Measurements from ENCODE around the gene CACNA1A.

The CACNA1A gene
- 0.17 to 0.97 (median 0.35) reads per million in 3 donors for total RNA-seq

GRCh38 chr19:13506471-13506820 is at the start of gene CACNA1A:
Gene CACNA1A, minus strand, starts transcription at chr19:13506479. Its CDS starts 255 bp downstream, at chr19:13506224.
- Histone ChIP-seq H3K27me3 (replicated peaks; ENCODE audit: control insufficient read depth, insufficient read depth, low read length, poor library complexity, severe bottlenecking) (peaks cover 36% of the 10 kb centered on the region), H3K4me1 (ENCODE audit: control insufficient read depth, insufficient read depth, low read length, poor library complexity, severe bottlenecking) (peaks cover 5% of the 10 kb centered on the region), H3K4me3 (ENCODE audit: insufficient read depth, low read depth, low read length, poor library complexity, severe bottlenecking) (peak within 1 kb of the TSS; percentile 24), H3K27ac (ENCODE audit: insufficient read depth, low read length, poor library complexity, severe bottlenecking) (no peak within 1 kb of the TSS), H3K36me3 (ENCODE audit: control insufficient read depth, insufficient read depth, low read length) (no peaks in the 10 kb centered on the region), H3K9me3 (ENCODE audit: control insufficient read depth, low read length) (no peaks in the 10 kb centered on the region)
- no peak for DNase-seq

GRCh38 chr19:13554506-13555240 is 48.4 kb upstream of the CACNA1A start:
- Histone ChIP-seq H3K27ac (ENCODE audit: insufficient read depth, low read length, poor library complexity, severe bottlenecking) (no peak overlapping the region), H3K4me3 (ENCODE audit: insufficient read depth, low read depth, low read length, poor library complexity, severe bottlenecking) (no peak overlapping the region), H3K36me3 (ENCODE audit: control insufficient read depth, insufficient read depth, low read length) (no peaks in the 10 kb centered on the region), H3K4me1 (ENCODE audit: control insufficient read depth, insufficient read depth, low read length, poor library complexity, severe bottlenecking) (no peaks in the 10 kb centered on the region), H3K9me3 (ENCODE audit: control insufficient read depth, low read length) (no peaks in the 10 kb centered on the region), H3K27me3 (replicated peaks; ENCODE audit: control insufficient read depth, insufficient read depth, low read length, poor library complexity, severe bottlenecking) (no peaks in the 10 kb centered on the region)
- no peak for DNase-seq

DNA sequence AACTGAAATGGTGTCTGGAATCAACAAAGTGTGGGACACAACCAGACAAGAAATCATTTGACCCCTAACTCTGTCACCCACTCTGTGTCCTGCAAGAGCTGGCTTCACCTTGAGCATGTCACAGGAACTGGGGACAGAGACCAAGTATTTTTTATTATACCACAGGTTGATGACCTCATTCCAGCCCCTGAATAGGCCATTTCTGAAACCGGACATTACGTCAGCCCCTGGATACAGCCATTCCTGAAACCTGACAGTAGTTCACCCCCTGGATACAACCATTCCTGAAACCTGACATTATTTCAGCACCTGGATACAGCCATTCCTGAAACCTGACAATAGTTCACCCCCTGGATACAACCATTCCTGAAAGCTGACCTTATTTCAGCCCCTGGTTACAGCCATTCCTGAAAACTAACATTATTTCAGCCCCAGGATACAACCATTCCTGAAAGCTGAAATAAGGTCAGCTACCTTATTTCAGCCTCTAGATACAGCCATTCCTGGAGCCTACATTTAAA is 47.7 kb upstream of the CACNA1A start:
- H3K4me3 ChIP-seq (ENCODE audit: insufficient read depth, low read depth, low read length, poor library complexity, severe bottlenecking): no peak overlapping the region

GRCh38 chr19:13548131-13548530 is 41.9 kb upstream of the CACNA1A start:
- no peak overlapping the region for H3K27ac ChIP-seq (ENCODE audit: insufficient read depth, low read length, poor library complexity, severe bottlenecking)
- H3K9me3 ChIP-seq (ENCODE audit: control insufficient read depth, low read length): no peaks in the 10 kb centered on the region
- H3K36me3 ChIP-seq (ENCODE audit: control insufficient read depth, insufficient read depth, low read length): no peaks in the 10 kb centered on the region
- no peak overlapping the region for H3K4me3 ChIP-seq (ENCODE audit: insufficient read depth, low read depth, low read length, poor library complexity, severe bottlenecking)
- DNase-seq: no peak
- peaks cover 3% of the 10 kb centered on the region for H3K27me3 ChIP-seq (replicated peaks; ENCODE audit: control insufficient read depth, insufficient read depth, low read length, poor library complexity, severe bottlenecking)
- H3K4me1 ChIP-seq (ENCODE audit: control insufficient read depth, insufficient read depth, low read length, poor library complexity, severe bottlenecking): no peaks in the 10 kb centered on the region

More for the DNA sequence above, 47.7 kb upstream of the CACNA1A start:
- no peaks in the 10 kb centered on the region for H3K9me3 ChIP-seq (ENCODE audit: control insufficient read depth, low read length)
- H3K4me1 ChIP-seq (ENCODE audit: control insufficient read depth, insufficient read depth, low read length, poor library complexity, severe bottlenecking): no peaks in the 10 kb centered on the region
- no peak for DNase-seq
- no peaks in the 10 kb centered on the region for H3K36me3 ChIP-seq (ENCODE audit: control insufficient read depth, insufficient read depth, low read length)
- no peaks in the 10 kb centered on the region for H3K27me3 ChIP-seq (replicated peaks; ENCODE audit: control insufficient read depth, insufficient read depth, low read length, poor library complexity, severe bottlenecking)
- H3K27ac ChIP-seq (ENCODE audit: insufficient read depth, low read length, poor library complexity, severe bottlenecking): no peak overlapping the region

- H3K36me3 ChIP-seq (ENCODE audit: control insufficient read depth, insufficient read depth, low read length): no peaks in the 10 kb centered on the region
- no peak overlapping the region for H3K4me3 ChIP-seq (ENCODE audit: insufficient read depth, low read depth, low read length, poor library complexity, severe bottlenecking)
Observed at GRCh38 chr19:13547102-13547501, 40.8 kb upstream of the CACNA1A start.

DNA sequence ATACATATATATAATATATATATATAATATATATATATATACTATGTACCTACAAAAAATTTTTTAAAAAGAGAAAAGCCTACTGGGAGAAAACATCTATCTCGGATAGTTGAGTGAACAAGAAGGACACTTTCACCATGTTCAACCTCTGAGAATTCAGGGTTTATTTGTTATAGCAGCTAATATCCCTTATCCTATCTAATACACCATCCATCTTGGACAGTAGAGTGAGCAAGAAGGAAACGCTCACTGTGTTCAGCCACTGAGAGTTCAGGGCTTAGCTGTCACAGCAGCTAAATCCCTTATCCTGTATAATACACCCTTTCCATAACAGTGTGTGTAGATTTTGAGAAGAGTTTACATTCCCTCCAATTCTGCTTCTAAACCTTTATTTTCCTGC is 38.1 kb upstream of the CACNA1A start:
- no peaks in the 10 kb centered on the region for H3K9me3 ChIP-seq (ENCODE audit: control insufficient read depth, low read length)
- peaks cover 3% of the 10 kb centered on the region for H3K27me3 ChIP-seq (replicated peaks; ENCODE audit: control insufficient read depth, insufficient read depth, low read length, poor library complexity, severe bottlenecking)
- no peaks in the 10 kb centered on the region for H3K36me3 ChIP-seq (ENCODE audit: control insufficient read depth, insufficient read depth, low read length)
- H3K4me1 ChIP-seq (ENCODE audit: control insufficient read depth, insufficient read depth, low read length, poor library complexity, severe bottlenecking): no peaks in the 10 kb centered on the region
- H3K27ac ChIP-seq (ENCODE audit: insufficient read depth, low read length, poor library complexity, severe bottlenecking): no peak overlapping the region
- DNase-seq: no peak
- no peak overlapping the region for H3K4me3 ChIP-seq (ENCODE audit: insufficient read depth, low read depth, low read length, poor library complexity, severe bottlenecking)

More at GRCh38 chr19:13547102-13547501, 40.8 kb upstream of the CACNA1A start:
- H3K9me3 ChIP-seq (ENCODE audit: control insufficient read depth, low read length): no peaks in the 10 kb centered on the region
- H3K27ac ChIP-seq (ENCODE audit: insufficient read depth, low read length, poor library complexity, severe bottlenecking): no peak overlapping the region
- no peak for DNase-seq
- H3K27me3 ChIP-seq (replicated peaks; ENCODE audit: control insufficient read depth, insufficient read depth, low read length, poor library complexity, severe bottlenecking): peaks cover 3% of the 10 kb centered on the region
- no peaks in the 10 kb centered on the region for H3K4me1 ChIP-seq (ENCODE audit: control insufficient read depth, insufficient read depth, low read length, poor library complexity, severe bottlenecking)

DNA sequence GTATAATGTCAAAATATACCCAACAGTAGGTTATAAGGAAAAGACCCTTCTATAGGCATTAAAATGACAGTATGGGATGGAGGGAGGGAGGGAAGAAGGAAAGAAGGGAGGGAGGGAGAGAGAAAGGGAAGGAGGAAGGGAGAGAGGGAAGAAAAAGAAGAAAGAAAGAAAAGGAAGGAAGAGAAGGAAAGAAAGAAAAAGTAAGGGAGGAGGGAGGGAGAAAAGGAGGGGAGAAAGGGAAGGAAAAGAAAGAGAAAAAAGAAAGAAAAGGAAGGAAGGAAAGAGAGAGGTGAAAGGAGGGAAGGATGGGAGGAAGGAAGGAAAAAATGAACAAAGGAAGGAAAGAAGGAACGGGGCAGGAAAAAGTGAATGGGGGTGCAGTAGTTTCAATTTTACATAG is 35.3 kb upstream of the CACNA1A start:
- Histone ChIP-seq H3K4me1 (ENCODE audit: control insufficient read depth, insufficient read depth, low read length, poor library complexity, severe bottlenecking) (no peaks in the 10 kb centered on the region), H3K4me3 (ENCODE audit: insufficient read depth, low read depth, low read length, poor library complexity, severe bottlenecking) (no peak overlapping the region), H3K36me3 (ENCODE audit: control insufficient read depth, insufficient read depth, low read length) (no peaks in the 10 kb centered on the region), H3K27ac (ENCODE audit: insufficient read depth, low read length, poor library complexity, severe bottlenecking) (no peak overlapping the region), H3K27me3 (replicated peaks; ENCODE audit: control insufficient read depth, insufficient read depth, low read length, poor library complexity, severe bottlenecking) (no peaks in the 10 kb centered on the region), H3K9me3 (ENCODE audit: control insufficient read depth, low read length) (no peaks in the 10 kb centered on the region)
- no peak for DNase-seq

GRCh38 chr19:13539332-13539731 is 33.1 kb upstream of the CACNA1A start:
- H3K27me3 ChIP-seq (replicated peaks; ENCODE audit: control insufficient read depth, insufficient read depth, low read length, poor library complexity, severe bottlenecking): no peaks in the 10 kb centered on the region
- no peaks in the 10 kb centered on the region for H3K9me3 ChIP-seq (ENCODE audit: control insufficient read depth, low read length)
- H3K4me3 ChIP-seq (ENCODE audit: insufficient read depth, low read depth, low read length, poor library complexity, severe bottlenecking): no peak overlapping the region
- no peaks in the 10 kb centered on the region for H3K4me1 ChIP-seq (ENCODE audit: control insufficient read depth, insufficient read depth, low read length, poor library complexity, severe bottlenecking)
- no peak for DNase-seq
- H3K36me3 ChIP-seq (ENCODE audit: control insufficient read depth, insufficient read depth, low read length): no peaks in the 10 kb centered on the region
- H3K27ac ChIP-seq (ENCODE audit: insufficient read depth, low read length, poor library complexity, severe bottlenecking): no peak overlapping the region

DNA sequence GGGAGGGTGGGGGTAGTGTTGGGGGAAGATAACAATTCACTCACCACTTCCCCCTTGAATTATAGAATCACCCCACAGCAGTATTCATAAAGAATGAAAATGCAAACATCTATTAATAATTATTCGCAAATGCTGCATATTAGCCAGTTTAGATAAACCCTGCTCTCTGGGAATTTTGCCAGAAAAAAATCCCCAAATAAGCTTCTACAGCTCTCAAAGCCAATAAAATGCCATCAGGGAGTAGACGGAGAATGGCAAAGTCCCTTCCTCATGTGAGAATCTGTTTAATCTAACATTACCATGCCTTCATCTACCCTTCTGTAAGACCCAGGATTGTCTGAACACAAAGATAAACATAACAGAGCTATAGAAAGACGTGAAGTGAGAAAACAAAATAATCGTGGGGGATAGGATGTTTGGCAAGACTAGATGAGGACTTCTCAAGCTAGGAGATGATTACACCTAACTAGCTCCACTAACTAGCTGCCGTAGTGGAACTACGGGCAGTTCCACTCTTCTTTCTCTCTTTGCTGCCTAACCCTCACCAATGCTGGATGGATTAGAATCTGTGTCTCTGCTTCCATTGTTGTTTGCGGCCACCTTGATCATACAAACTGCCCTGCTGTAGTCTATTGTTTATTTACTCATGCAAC is 32.4 kb upstream of the CACNA1A start:
- Histone ChIP-seq H3K36me3 (ENCODE audit: control insufficient read depth, insufficient read depth, low read length) (no peaks in the 10 kb centered on the region), H3K4me3 (ENCODE audit: insufficient read depth, low read depth, low read length, poor library complexity, severe bottlenecking) (no peak overlapping the region), H3K27ac (ENCODE audit: insufficient read depth, low read length, poor library complexity, severe bottlenecking) (no peak overlapping the region), H3K27me3 (replicated peaks; ENCODE audit: control insufficient read depth, insufficient read depth, low read length, poor library complexity, severe bottlenecking) (no peaks in the 10 kb centered on the region), H3K9me3 (ENCODE audit: control insufficient read depth, low read length) (no peaks in the 10 kb centered on the region), H3K4me1 (ENCODE audit: control insufficient read depth, insufficient read depth, low read length, poor library complexity, severe bottlenecking) (no peaks in the 10 kb centered on the region)
- no peak for DNase-seq

GRCh38 chr19:13537454-13537853 is 31.2 kb upstream of the CACNA1A start:
- Histone ChIP-seq H3K27me3 (replicated peaks; ENCODE audit: control insufficient read depth, insufficient read depth, low read length, poor library complexity, severe bottlenecking) (no peaks in the 10 kb centered on the region), H3K36me3 (ENCODE audit: control insufficient read depth, insufficient read depth, low read length) (no peaks in the 10 kb centered on the region), H3K27ac (ENCODE audit: insufficient read depth, low read length, poor library complexity, severe bottlenecking) (no peak overlapping the region), H3K9me3 (ENCODE audit: control insufficient read depth, low read length) (no peaks in the 10 kb centered on the region), H3K4me1 (ENCODE audit: control insufficient read depth, insufficient read depth, low read length, poor library complexity, severe bottlenecking) (no peaks in the 10 kb centered on the region), H3K4me3 (ENCODE audit: insufficient read depth, low read depth, low read length, poor library complexity, severe bottlenecking) (no peak overlapping the region)
- DNase-seq: no peak

Data from effector memory CD4-positive, alpha-beta T cell (primary cell).